Keratinocyte (primary cell): ENCODE data around the gene SEMA3D.

Experiments used
- CTCF ChIP-seq, 3 experiments: IDR thresholded peaks in 1 of 3; conservative IDR thresholded peaks in 1 of 3; optimal IDR thresholded peaks in 1 of 3; 2 replicates in 2 of 3; 3 replicates in 1 of 3; pipeline versions ENCODE3 to v1.5.1; 2011; ENCODE audit warnings: low read length in 3 of 3, mild to moderate bottlenecking in 3 of 3, moderate library complexity in 2 of 3, control low read depth in 1 of 3, inconsistent platforms in 1 of 3; ENCODE audit not compliant: insufficient read depth in 2 of 3; ENCODE audit errors: extremely low read depth in 1 of 3
- EZH2 ChIP-seq: IDR thresholded peaks from one replicate; pipeline ENCODE4 v1.6.1; 2012; ENCODE audit warnings: inconsistent platforms, mild to moderate bottlenecking, low read length, moderate library complexity

DNA sequence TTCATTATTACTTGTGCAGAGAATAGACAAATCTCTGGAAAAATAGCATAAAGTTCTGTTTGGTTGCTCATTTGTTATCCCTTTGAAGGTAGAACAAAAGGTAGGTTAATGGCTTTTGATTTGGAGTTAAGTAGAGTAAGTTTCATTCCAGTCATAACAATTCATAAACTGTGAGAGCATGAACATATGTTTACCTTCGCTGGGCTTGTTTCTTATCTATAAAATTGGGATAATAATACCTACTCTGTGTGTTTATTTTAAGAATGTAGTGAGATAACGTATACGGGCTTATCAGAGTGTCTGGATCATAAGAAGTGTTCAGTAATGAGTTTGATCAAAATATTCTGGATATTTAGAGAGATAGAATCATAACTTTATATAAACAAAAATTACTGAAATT, 155.4 kb downstream of the SEMA3D start:
- no peak for TF ChIP-seq CTCF (optimal IDR thresholded peaks at IDR 0.05 in 1 of 3, IDR thresholded peaks at IDR 0.05 in 1 of 3, conservative IDR thresholded peaks at IDR 0.05 in 1 of 3; ENCODE audit: extremely low read depth in 1 of 3, insufficient read depth in 2 of 3, low read length in 3 of 3)
- TF ChIP-seq EZH2, result no peak
